CD14-positive monocyte (primary cell): ENCODE data around the gene TCTN1. TPM values are rescaled to one million over a fixed set of nuclear protein-coding genes. Genes with fewer than 3 reads are reported as not detected.

Source experiments
- DNase-seq, 3 donors: peaks; one replicate each; pipeline ENCODE4 v3.0.0-alpha.2; 2011 to 2022
- H2AFZ ChIP-seq: 2 replicates; pipeline ENCODE4 v1.6.0; 2012; ENCODE audit warnings: mild to moderate bottlenecking, low read depth, low read length, inconsistent platforms; ENCODE audit not compliant: insufficient read depth, poor library complexity, severe bottlenecking
- H3K27ac ChIP-seq, 2 donors: 1 replicate in 1 of 2; 2 replicates in 1 of 2; pipeline ENCODE4 v1.5.1; 2012 to 2013; ENCODE audit warnings: low read length in 2 of 2, control low read depth in 1 of 2, inconsistent platforms in 1 of 2, low read depth in 1 of 2, mild to moderate bottlenecking in 1 of 2
- H3K27me3 ChIP-seq, 2 donors: one replicate each; pipeline versions ENCODE4 v1.6.0 to v1.6.1; 2011 to 2013; ENCODE audit warnings: low read length in 2 of 2; ENCODE audit not compliant: control insufficient read depth in 2 of 2, insufficient read depth in 2 of 2
- H3K36me3 ChIP-seq, 2 donors: replicated peaks in 1 of 2; 1 replicate in 1 of 2; 2 replicates in 1 of 2; pipeline versions ENCODE4 v1.5.1 to v1.6.1; 2012 to 2013; ENCODE audit warnings: low read length in 2 of 2, control low read depth in 1 of 2, inconsistent platforms in 1 of 2, mild to moderate bottlenecking in 1 of 2; ENCODE audit not compliant: insufficient read depth in 2 of 2, control insufficient read depth in 1 of 2
- H3K4me1 ChIP-seq, 2 donors: 1 replicate in 1 of 2; 2 replicates in 1 of 2; pipeline versions ENCODE4 v1.5.1 to v1.6.1; 2012 to 2013; ENCODE audit warnings: low read length in 2 of 2, control low read depth in 1 of 2, inconsistent platforms in 1 of 2, mild to moderate bottlenecking in 1 of 2, moderate library complexity in 1 of 2; ENCODE audit not compliant: insufficient read depth in 2 of 2, control insufficient read depth in 1 of 2
- H3K4me2 ChIP-seq: replicated peaks from 2 replicates; pipeline ENCODE3; 2012; ENCODE audit warnings: low read length, moderate library complexity, mild to moderate bottlenecking; ENCODE audit not compliant: poor library complexity, severe bottlenecking; ENCODE audit errors: extremely low read depth
- H3K4me3 ChIP-seq, 3 experiments: fragments of 200-600 bp in 1 of 3; sonication (generic) in 1 of 3; replicated peaks in 1 of 3; 1 replicate in 2 of 3; 2 replicates in 1 of 3; pipeline ENCODE4 v1.5.1; 2011 to 2013; ENCODE audit warnings: low read length in 3 of 3, mild to moderate bottlenecking in 3 of 3, control low read depth in 2 of 3, low read depth in 2 of 3, inconsistent platforms in 1 of 3, moderate library complexity in 1 of 3
- H3K79me2 ChIP-seq: 2 replicates; pipeline ENCODE4 v1.6.0; 2012; ENCODE audit warnings: mild to moderate bottlenecking, control low read depth, inconsistent platforms, low read length, moderate library complexity; ENCODE audit not compliant: insufficient read depth
- H3K9ac ChIP-seq: 2 replicates; pipeline ENCODE4 v1.6.0; 2017; ENCODE audit warnings: low read length, mild to moderate bottlenecking; ENCODE audit not compliant: insufficient read depth, poor library complexity, severe bottlenecking
- H3K9me3 ChIP-seq, 2 donors: replicated peaks in 1 of 2; 1 replicate in 1 of 2; 2 replicates in 1 of 2; pipeline versions ENCODE4 v1.5.1 to v1.6.1; 2012 to 2013; ENCODE audit warnings: low read length in 2 of 2, control low read depth in 1 of 2; ENCODE audit not compliant: control insufficient read depth in 1 of 2, insufficient read depth in 1 of 2
- H4K20me1 ChIP-seq: 2 replicates; pipeline ENCODE4 v1.6.0; 2012; ENCODE audit warnings: mild to moderate bottlenecking, low read length, control low read depth, moderate library complexity; ENCODE audit not compliant: insufficient read depth
- H3K27ac Mint-ChIP-seq, 7 donors: one replicate each; pipeline ENCODE4 v1.8.0; 2020; ENCODE audit warnings: mild to moderate bottlenecking in 7 of 7, mixed read lengths in 7 of 7, moderate library complexity in 6 of 7, inconsistent platforms in 2 of 7
- H3K27me3 Mint-ChIP-seq, 3 donors: one replicate each; pipeline ENCODE4 v1.8.0; 2021 to 2022; ENCODE audit warnings: low read depth in 3 of 3, mild to moderate bottlenecking in 3 of 3, mixed read lengths in 3 of 3, moderate library complexity in 3 of 3, inconsistent platforms in 1 of 3
- H3K36me3 Mint-ChIP-seq, 2 donors: one replicate each; pipeline ENCODE4 v1.8.0; 2020; ENCODE audit warnings: mixed read lengths in 2 of 2, inconsistent platforms in 1 of 2, mild to moderate bottlenecking in 1 of 2
- H3K4me1 Mint-ChIP-seq: one replicate; pipeline ENCODE4 v1.8.0; 2020; ENCODE audit warnings: mild to moderate bottlenecking, mixed read lengths
- H3K4me3 Mint-ChIP-seq, 2 donors: one replicate each; pipeline ENCODE4 v1.8.0; 2020; ENCODE audit warnings: mild to moderate bottlenecking in 2 of 2, mixed read lengths in 2 of 2, moderate library complexity in 1 of 2
- H3K9me3 Mint-ChIP-seq, 7 donors: one replicate each; pipeline ENCODE4 v1.8.0; 2020 to 2022; ENCODE audit warnings: mixed read lengths in 7 of 7, mild to moderate bottlenecking in 6 of 7, moderate library complexity in 6 of 7, inconsistent platforms in 2 of 7
- WGBS: methylation state at CpG from one replicate; pipeline ENCODE4 v1.1.5; 2013; ENCODE audit warnings: missing lambda C conversion rate; ENCODE audit not compliant: insufficient coverage; 5-methylcytosine and 5-hydroxymethylcytosine counted together
- intact Hi-C, 2 donors: fragments of 100-400 bp; cut with micrococcal nuclease; formaldehyde crosslinking; loops; one replicate each; pipeline versions ENCODE4 v1.15.0 to v1.15.1; 2023
- polyA plus RNA-seq, 3 donors: library from polyadenylated mRNA; depleted of rRNA in 1 of 3; unstranded in 2 of 3; stranded (reverse) in 1 of 3; fragments of 300-500 nt in 2 of 3; fragments of >200 nt in 1 of 3; fragmentation: Illumina TruSeq in 2 of 3; gene quantifications; 1 replicate in 2 of 3; 2 replicates in 1 of 3; pipeline ENCODE4 v1.2.3, GENCODE V29; 2012 to 2021
- TF ChIP-seq, protein P1 (sequence below): fragments of 200-600 bp; IDR thresholded peaks from one replicate; pipeline ENCODE4 v1.8.0; 2022; ENCODE audit warnings: antibody characterized with exemption, mild to moderate bottlenecking

Gene TCTN1
- polyA plus RNA-seq, 3 donors = 4.0 to 6.1 (median 4.5) TPM

- Histone ChIP-seq H3K9ac (no peak overlapping the region), H3K4me2 (peak overlapping the region; percentile 55), H3K36me3 (peaks cover 61 to 85% of the 10 kb centered on the region in 2 donors), H3K27ac (peak overlapping the region; percentile 47 to 74), H2AFZ (peak overlapping the region; percentile 25), H3K4me1 (peaks cover 21 to 24% of the 10 kb centered on the region in 2 donors), H3K79me2 (peaks cover 23% of the 10 kb centered on the region), H3K4me3 (peak overlapping the region in 1 of 3 experiments; percentile 41), H4K20me1 (peaks cover 65% of the 10 kb centered on the region), H3K27me3 (no peaks in the 10 kb centered on the region), H3K9me3 (peaks cover 0 to 8% of the 10 kb centered on the region in 2 donors)
- Mint-ChIP-seq H3K4me1 (peaks cover 31% of the 10 kb centered on the region), H3K9me3 (peaks cover 0 to 12% (median 7%) of the 10 kb centered on the region in 7 donors), H3K27ac (peak overlapping the region; percentile 67 to 94 (median 88)), H3K27me3 (peaks cover 0 to 2% (median 0%) of the 10 kb centered on the region in 3 donors), H3K4me3 (peak overlapping the region; percentile 66 to 79), H3K36me3 (peaks cover 72 to 92% of the 10 kb centered on the region in 2 donors)
- intact Hi-C loops = no loop called here
- peak; percentile 25 to 56 (median 35) for DNase-seq
- 3% methylated on average over 21 of the region's 23 CpGs for WGBS
- TF ChIP-seq, protein P1, sequence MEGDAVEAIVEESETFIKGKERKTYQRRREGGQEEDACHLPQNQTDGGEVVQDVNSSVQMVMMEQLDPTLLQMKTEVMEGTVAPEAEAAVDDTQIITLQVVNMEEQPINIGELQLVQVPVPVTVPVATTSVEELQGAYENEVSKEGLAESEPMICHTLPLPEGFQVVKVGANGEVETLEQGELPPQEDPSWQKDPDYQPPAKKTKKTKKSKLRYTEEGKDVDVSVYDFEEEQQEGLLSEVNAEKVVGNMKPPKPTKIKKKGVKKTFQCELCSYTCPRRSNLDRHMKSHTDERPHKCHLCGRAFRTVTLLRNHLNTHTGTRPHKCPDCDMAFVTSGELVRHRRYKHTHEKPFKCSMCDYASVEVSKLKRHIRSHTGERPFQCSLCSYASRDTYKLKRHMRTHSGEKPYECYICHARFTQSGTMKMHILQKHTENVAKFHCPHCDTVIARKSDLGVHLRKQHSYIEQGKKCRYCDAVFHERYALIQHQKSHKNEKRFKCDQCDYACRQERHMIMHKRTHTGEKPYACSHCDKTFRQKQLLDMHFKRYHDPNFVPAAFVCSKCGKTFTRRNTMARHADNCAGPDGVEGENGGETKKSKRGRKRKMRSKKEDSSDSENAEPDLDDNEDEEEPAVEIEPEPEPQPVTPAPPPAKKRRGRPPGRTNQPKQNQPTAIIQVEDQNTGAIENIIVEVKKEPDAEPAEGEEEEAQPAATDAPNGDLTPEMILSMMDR = no peak
Measured at GRCh38 chr12:110661337-110661972, 47.5 kb downstream of the TCTN1 start.

DNA sequence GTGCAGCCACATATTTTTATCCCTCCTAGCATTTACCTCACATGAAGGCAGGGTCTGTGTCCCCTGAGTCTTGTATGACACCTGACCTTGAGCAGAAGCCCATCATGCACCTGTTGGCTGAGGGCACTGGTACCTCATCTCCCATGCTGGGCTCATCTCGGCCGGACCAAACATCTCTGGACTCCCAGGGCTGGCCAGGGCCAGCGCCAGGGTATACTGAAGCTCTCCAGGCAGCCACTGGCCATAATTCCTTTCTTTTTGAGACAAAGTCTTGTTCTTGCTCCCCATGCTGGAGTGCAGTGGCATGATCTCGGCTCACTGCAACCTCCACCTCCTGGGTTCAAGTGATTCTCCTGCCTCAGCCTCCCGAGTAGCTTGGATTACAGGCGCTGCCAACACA lies 53.0 kb downstream of the TCTN1 start:
- no peak for DNase-seq
- peaks cover 37 to 75% of the 10 kb centered on the region in 2 donors for H3K36me3 ChIP-seq
- intact Hi-C loops = no loop called here
- peak overlapping the region in 1 of 2 donors; percentile 29 for H3K27ac ChIP-seq
- no peak overlapping the region for H3K4me2 ChIP-seq
- H2AFZ ChIP-seq = no peak overlapping the region
- WGBS = 98% methylated on average over 4 of the region's 6 CpGs
- peaks cover 0 to 15% (median 7%) of the 10 kb centered on the region in 7 donors for H3K9me3 Mint-ChIP-seq
- H3K27ac Mint-ChIP-seq = peak overlapping the region in 3 of 7 donors; percentile 14 to 88 (median 38)
- no peak overlapping the region for H3K4me3 ChIP-seq
- H3K4me1 ChIP-seq = peaks cover 18 to 21% of the 10 kb centered on the region in 2 donors
- peaks cover 71 to 89% of the 10 kb centered on the region in 2 donors for H3K36me3 Mint-ChIP-seq
- no peak overlapping the region for H3K9ac ChIP-seq
- H4K20me1 ChIP-seq = peaks cover 62% of the 10 kb centered on the region
- H3K27me3 ChIP-seq = no peaks in the 10 kb centered on the region
- peaks cover 0 to 8% of the 10 kb centered on the region in 2 donors for H3K9me3 ChIP-seq
- H3K4me3 Mint-ChIP-seq = no peak overlapping the region
- H3K79me2 ChIP-seq = peaks cover 27% of the 10 kb centered on the region
- H3K4me1 Mint-ChIP-seq = peaks cover 46% of the 10 kb centered on the region
- H3K27me3 Mint-ChIP-seq = peaks cover 0 to 2% (median 1%) of the 10 kb centered on the region in 3 donors
- TF ChIP-seq, protein P1 = no peak
